GM19193 (cell line): ENCODE measurements around the gene MIA2.

Experiments used
- POLR2A ChIP-seq: IDR thresholded peaks from 4 replicates; pipeline ENCODE4 v1.6.1; 2011; ENCODE audit not compliant: insufficient read depth, insufficient read length; ENCODE audit errors: extremely low read depth

MIA2 gene

DNA sequence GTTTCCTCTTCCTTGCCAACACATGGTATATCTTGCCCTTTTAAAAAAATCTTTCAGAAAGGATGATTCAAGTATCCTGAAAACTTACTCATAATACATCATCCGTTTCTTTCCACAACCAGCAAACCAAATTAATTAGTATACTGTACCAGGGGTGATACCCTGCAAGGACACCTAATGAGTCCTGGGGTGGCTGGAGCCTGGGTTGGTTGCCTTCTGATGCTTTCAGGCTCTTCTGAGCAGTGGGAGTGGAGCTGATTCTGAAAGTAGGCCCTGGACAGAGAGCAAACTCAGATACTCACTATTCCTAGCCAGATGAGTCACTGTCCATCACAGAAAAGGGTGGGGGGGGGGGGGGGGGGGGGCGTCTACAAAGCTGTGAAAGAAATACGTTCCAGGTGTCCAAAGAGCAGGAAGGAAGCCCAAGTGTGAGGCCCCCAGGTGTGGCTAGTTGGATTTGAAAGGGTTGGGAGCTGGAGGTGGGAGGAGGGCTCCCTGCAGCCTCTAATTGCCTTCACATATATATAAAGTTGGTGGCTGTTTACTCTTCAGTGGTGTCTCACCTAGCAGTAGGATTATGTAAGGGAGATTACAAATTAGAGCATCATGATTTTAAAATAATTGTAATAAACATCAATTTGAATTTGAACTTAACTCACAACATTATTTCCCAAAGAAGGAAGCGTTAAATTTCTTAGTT lies 162.0 kb downstream of the MIA2 start:
- no peak for TF ChIP-seq POLR2A

DNA sequence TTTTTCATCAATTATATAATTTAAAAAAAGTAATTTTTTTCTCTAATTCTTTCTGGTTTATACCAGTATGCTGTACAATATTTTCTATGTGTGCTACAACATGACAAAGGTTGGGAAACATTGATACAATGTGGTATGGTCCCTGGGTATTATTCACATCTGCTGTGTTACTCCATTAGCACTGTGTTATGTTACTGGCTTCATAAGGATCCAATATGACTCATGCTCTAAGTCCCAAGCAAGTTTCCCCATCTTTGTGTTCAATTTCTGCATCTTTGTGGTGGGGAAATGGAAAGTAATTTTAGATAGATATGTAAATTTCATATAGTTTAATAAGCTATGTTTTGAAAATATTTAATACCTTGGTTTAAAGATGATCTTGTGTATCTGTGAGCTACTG lies 162.7 kb downstream of the MIA2 start:
- no peak for TF ChIP-seq POLR2A

DNA sequence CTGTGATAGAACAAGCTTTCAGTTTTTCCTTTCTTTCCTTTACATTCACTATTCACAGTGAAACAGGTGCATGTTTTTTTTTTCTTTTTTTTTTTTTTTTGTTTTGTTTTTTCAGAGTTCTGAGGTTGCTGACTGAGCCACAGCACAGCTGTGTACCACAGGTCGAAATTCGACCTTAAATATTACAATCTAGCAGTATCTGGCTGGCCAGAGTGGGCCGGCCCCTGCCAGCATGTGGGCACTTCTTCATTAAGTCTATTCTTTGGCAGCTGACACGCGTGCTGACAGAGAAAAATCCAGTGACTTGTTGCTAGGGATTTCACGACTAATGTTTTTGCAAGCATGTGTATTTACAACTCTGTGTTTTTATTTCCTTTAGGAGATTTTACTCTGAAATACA lies 164.7 kb downstream of the MIA2 start:
- no peak for TF ChIP-seq POLR2A

- TF ChIP-seq POLR2A, result no peak
Observed at GRCh38 chr14:39406560-39406959, 172.8 kb downstream of the MIA2 start.

DNA sequence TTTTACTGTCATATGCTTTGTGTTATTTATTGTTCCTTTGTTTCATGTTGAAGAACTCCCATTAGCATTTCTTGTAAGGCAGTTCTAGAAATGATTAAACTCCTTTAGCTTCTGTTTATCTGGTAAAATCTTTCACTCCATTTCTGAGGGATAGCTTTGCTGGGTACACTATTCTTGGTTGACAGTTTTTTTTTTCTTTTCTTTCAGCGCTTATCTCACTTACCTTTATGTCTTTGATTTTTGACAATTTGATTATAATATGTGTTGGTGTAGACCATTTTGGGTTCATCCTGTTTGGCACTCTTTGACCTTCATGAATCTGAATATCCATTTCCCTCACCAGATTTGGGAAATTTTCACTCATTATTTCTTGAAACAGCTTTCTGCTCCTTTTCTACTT lies 182.4 kb downstream of the MIA2 start:
- TF ChIP-seq POLR2A, result no peak

DNA sequence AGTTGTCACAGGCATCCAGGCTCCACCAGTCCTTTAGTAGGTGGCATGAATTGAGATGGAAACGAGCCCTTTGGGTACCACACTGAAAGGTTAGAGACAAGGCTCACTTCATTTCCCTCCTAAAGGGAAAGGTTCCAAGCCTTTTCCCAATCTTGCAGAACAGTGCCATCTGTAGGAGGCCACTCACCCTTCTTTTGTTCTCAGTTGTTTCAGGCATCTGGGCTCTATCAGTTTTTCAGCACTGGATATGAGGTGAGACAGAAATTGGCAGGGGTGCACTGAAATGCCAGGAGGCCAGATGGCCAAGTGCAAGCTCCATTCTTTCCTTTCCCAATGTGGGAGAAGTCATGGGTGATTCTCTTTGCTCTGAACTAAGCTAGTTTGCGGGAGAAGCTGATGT lies 183.3 kb downstream of the MIA2 start:
- TF ChIP-seq POLR2A, result no peak

DNA sequence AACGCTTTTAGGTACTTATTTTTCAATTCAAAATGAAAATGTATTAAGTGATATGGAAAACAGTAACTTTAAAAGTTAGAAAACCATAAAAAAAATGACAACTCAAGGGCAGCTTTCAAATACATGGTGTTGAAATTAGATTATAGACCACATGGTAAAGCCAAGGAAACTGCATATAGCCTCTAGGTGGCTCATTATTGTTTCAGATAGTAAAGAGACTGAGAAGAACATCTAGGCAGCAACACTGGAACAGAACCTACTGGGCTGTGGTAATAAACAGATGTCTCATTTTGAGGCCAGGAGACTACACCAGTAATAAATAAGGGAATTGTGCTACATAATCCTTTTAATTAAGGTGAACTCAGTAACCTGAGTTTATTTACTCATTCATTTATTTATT lies 185.6 kb downstream of the MIA2 start:
- TF ChIP-seq POLR2A, result no peak

GRCh38 chr14:39422243-39422642 lies 188.5 kb downstream of the MIA2 start:
- TF ChIP-seq POLR2A, result no peak

- TF ChIP-seq POLR2A, result no peak
Observed at GRCh38 chr14:39423793-39424192, 190.1 kb downstream of the MIA2 start.

- no peak for TF ChIP-seq POLR2A
Observed at GRCh38 chr14:39425947-39426346, 192.2 kb downstream of the MIA2 start.

DNA sequence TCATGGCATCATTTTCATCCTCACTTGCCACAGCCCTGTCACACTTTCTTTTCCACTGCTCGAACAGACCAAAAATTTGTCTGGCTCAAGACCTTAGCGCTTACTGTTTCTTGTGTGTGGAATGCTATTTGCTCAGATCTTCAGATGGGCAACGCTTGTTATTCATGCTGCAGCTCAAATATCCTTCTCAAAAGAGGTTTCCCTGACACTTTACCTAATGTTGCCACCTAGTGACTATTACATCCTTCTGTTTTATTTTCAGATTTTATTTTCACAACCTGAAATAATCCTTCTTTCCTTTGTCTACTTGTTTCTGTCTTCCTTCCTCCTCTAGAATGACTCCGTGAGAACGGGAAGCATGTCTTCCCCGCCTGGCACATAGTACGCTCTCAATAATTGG lies 192.9 kb downstream of the MIA2 start:
- no peak for TF ChIP-seq POLR2A

DNA sequence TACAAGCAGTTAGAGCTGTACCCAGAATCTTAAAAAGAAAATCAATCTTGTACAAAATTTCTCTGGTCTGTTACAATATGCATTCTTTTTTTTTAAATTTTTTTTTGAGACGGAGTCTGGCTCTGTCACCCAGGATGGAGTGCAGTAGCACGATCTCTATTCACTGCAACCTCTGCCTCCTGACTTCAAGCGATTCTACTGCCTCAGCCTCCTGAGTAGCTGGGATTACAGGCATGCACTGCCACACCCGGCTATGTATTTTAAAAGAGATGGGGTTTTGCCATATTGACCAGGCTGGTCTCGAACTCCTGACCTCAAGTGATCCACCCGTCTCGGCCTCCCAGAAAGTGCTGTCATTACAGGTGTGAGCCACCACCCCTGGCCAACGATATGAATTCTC lies 194.4 kb downstream of the MIA2 start:
- no peak for TF ChIP-seq POLR2A

DNA sequence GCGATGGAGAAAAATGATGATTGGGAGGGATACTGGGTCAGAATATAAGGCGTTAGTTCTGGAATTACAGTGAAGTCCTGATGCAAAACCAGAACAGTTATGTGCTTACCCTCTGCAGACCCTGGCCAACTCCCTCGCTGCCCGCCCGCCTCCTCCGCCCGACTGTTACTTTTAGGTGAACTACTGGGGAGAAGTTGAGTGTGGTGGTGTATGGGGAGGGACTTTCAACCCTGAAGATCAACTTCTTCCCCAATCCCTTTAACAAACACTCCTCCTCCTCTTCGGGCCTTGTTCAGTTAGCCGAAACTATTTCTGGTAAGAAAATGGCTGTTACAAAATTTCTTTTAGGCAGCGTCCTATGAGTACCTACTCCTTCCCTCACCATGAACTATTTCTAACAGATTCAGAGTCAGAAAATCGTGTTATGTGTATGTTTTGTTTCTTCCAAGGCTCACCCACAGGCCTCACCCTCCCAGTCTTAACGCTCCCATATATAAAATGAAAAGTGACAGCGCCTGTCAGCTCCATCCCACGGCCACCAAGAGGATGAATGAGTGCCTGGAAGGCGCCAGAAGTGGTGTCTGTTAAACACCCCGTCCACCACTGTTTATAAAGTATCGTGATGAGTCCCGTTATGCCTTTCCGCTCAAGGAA lies 197.2 kb downstream of the MIA2 start:
- TF ChIP-seq POLR2A, result no peak

- peak; percentile 80 for TF ChIP-seq POLR2A
Observed at GRCh38 chr14:39431416-39432178, 197.9 kb downstream of the MIA2 start.

DNA sequence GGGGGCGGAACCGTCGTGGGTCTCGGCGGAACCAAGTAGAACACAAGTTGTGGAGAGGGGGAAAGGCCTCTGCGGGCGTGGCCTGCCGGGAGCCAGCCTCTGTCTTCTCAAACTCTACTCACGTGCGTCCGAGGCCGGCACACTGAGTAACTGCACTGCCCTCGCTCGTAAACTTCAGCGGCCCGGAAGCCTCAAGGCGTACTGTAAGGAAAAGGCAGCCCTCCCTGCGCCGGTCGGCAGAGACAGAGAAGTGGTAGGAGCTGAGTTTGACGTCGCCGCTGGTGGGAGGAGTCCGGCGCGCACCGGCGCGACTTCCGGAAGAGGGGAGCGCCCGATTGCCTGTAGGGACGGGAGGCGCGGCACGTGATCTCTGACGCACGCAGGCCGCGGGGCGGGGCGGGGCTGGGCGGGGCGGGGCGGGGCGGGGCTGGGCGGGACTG lies 198.5 kb downstream of the MIA2 start, which contains the start of gene FBXO33:
FBXO33 (minus strand) TSS at position 255 of the 440 bp plus-strand sequence. CDS start 271 bp downstream, outside the sequence.
- TF ChIP-seq POLR2A, result no peak
